Transverse colon (tissue), 4 donors: ENCODE data around the gene RMND1.

Experiments used
- POLR2A ChIP-seq: fragments of 450-650 bp; IDR thresholded peaks from one replicate; pipeline ENCODE4 v1.6.1; 2016; ENCODE audit warnings: antibody characterized with exemption, mild to moderate bottlenecking, moderate library complexity
- POLR2AphosphoS5 ChIP-seq, 3 donors: sonication (generic); formaldehyde crosslinking; IDR thresholded peaks; one replicate each; pipeline ENCODE4 v1.6.1; 2016; ENCODE audit warnings: antibody characterized with exemption in 3 of 3
- TF ChIP-seq, protein P1 (sequence below), 5 experiments: fragments of 200-600 bp in 3 of 5; fragments of 450-650 bp in 2 of 5; sonication (generic) in 3 of 5; IDR thresholded peaks; 1 replicate in 2 of 5; 2 replicates in 3 of 5; pipeline ENCODE4 v1.5.1; 2016 to 2017; ENCODE audit warnings: antibody characterized with exemption in 5 of 5, inconsistent platforms in 3 of 5, mild to moderate bottlenecking in 2 of 5, moderate library complexity in 1 of 5

GRCh38 chr6:151385177-151385576 lies 66.7 kb downstream of the RMND1 start:
- TF ChIP-seq POLR2A = no peak
- TF ChIP-seq, protein P1, sequence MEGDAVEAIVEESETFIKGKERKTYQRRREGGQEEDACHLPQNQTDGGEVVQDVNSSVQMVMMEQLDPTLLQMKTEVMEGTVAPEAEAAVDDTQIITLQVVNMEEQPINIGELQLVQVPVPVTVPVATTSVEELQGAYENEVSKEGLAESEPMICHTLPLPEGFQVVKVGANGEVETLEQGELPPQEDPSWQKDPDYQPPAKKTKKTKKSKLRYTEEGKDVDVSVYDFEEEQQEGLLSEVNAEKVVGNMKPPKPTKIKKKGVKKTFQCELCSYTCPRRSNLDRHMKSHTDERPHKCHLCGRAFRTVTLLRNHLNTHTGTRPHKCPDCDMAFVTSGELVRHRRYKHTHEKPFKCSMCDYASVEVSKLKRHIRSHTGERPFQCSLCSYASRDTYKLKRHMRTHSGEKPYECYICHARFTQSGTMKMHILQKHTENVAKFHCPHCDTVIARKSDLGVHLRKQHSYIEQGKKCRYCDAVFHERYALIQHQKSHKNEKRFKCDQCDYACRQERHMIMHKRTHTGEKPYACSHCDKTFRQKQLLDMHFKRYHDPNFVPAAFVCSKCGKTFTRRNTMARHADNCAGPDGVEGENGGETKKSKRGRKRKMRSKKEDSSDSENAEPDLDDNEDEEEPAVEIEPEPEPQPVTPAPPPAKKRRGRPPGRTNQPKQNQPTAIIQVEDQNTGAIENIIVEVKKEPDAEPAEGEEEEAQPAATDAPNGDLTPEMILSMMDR (IDR thresholded peaks at IDR 0.05) = no peak
- no peak for TF ChIP-seq POLR2AphosphoS5 (IDR thresholded peaks at IDR 0.05)
